CD4-positive, alpha-beta T cell treated with Interleukin-6 for 4 hours (primary cell): ENCODE measurements around the gene DENND1A.
"Not testable (repeated sequence)": the region's sequence is repeated elsewhere in the genome, so short reads cannot be mapped to it uniquely, and the experiment has no call there.

Experiments
- DNase-seq: peaks from one replicate; pipeline ENCODE4 v3.0.0-alpha.2; 2020; ENCODE audit warnings: mixed read lengths

DENND1A gene

GRCh38 chr9:123914517-123915196 lies 15.3 kb downstream of the DENND1A start:
- no peak for DNase-seq

DNA sequence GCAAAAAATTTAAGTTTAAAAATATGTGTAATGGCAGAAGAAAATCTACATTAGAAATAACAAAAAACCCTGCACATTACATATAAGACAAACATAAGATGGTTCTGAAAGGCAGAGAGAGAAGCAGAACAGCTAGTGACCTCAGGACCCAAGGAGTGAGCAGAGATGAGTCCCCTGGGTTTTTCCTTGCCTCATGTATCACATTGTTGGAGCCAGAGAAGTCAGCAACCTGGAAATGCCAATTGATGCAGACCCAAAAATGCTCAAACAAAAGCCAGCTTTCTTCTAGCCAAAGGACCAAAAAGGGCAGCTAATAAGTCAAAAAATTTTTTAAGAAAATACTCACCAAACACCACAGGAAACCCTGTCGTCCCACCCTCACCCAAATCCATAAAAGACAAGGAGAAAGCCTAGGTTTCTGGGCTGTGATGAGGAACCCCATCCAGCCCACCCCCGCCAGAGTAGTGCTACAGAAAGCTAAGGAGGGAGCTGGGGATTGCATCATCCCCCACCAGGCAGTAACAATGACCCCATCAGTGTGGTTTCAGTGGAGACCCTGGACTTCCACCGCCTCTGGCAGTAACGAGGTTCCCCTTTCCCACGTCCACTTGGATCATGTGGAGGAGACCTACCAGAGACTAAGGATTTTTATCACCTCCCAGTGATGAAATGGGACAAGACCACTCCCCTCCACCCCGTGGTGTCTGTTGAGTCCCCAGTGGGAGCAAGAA lies 17.6 kb downstream of the DENND1A start:
- DNase-seq: no peak

GRCh38 chr9:123911024-123911423 lies 18.9 kb downstream of the DENND1A start:
- DNase-seq: no peak

DNA sequence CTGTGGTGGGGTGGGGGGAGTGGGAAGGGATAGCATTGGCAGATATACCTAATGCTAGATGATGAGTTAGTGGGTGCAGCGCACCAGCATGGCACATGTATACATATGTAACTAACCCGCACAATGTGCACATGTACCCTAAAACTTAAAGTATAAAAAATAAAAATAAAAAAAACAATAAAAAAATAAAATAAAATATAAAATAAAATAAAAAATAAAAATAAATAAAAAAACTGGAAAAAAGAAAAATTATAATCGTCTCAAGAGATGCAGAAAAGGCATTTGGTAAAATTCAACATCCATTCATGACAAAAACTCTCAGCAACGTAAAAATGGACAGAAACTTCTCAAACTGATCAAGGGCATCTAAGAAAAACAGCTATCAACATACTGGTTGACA lies 20.7 kb downstream of the DENND1A start:
- not testable (repeated sequence) for DNase-seq

- not testable (repeated sequence) for DNase-seq
Measured at GRCh38 chr9:123903550-123903949, 26.4 kb downstream of the DENND1A start.

DNA sequence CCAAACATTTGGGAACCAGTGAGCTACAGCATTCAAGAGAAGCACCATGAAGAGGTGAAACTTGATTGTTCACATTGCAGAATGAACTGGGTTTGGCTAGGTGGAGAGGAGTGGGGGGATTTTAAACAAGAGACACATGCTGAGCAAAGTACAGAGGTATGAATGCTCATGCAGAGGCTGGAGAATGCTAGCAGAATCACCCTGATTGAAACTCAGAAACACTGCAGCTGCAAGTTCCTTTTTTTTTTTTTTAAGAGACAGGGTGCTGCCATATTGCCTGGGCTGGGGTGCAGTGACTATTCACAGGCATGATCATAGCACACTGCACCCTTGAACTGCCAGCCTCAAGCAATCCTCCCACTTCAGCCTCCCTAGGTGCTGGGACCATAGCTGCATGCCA lies 35.1 kb downstream of the DENND1A start:
- no peak for DNase-seq

DNA sequence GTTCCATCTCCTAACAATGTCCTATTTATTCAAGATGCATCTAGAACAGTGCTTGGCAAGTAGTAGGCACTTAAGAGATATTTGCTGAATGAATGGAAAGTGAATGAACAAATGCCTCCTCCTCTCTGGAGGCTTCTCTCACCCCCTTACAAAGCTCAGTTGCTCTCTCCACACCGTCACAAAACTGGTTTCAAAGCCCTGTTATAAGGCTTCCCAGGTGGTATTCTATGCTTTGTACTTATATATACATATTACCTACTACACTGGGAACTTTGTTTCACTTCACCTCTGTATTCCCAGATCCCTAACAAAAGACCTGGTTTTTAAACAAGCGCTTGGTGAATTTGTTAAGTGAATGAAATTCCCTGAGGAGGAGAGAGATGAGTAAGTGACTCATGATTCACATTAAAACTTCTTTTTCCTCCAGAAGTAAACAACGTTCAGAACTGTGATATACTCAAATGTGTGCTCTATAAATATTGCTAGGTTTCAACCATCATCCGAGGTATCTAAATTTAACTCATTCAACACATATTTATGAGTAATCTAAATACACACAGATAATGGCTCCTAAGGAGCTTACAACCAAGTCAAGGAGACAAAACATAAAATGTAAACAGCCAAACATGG lies 36.0 kb downstream of the DENND1A start:
- no peak for DNase-seq

DNA sequence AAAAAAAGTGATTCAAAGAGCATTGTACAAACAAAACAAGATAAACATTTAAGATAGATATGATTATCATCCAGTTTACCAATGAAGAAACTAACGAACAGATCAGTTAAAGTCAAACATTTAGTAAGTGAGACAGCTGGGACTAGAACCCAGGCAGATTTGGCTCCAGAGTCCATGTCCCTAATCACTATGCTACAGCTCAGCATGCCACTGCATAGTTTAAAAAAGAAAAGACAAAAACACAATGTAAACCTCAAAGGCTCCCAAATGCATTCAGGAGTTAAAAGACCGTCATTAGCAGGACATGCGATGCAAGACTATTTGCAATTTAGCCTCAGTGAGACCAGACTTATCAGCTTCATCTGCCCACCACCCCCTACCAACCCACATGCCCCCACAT lies 36.8 kb downstream of the DENND1A start:
- DNase-seq: no peak

DNA sequence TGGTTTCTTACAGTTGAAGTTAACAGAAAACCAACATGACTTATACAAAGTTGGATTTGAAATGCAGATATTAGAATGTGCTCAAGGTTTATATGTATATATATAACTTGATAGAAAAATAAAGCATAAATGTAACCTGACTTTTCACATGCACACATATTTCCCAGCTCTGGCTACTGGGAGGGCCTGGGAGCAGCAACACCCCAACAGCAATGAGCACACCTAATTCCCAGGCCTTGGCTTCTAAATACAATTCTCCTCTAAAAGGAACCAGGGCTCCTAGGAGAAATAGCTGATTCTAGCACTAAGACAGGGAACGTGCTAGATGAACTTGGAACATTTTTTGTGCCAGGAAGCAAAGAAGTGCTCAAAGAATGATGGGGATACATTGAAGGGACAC lies 42.1 kb downstream of the DENND1A start:
- no peak for DNase-seq

DNA sequence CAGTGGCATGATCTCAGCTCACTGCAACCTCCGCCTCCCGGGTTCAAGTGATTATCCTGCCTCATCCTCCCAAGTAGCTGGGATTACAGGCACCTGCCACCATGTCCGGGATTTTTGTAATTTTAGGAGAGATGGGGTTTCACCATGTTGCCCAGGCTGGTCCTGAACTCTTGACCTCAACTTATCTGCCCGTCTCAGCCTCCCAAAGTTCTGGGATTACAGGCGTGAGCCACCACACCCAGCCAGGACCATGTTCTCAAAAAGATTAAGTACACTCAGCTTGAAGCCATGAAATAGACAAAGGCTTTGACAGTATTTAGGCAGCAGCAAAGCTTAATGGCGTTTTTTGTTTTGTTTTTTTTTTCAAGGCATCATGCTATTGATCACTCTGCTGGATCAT lies 44.1 kb downstream of the DENND1A start:
- DNase-seq: not testable (repeated sequence)

- no peak for DNase-seq
Measured at GRCh38 chr9:123883634-123884033, 46.3 kb downstream of the DENND1A start.

GRCh38 chr9:123881604-123882003 lies 48.3 kb downstream of the DENND1A start:
- DNase-seq: no peak

DNA sequence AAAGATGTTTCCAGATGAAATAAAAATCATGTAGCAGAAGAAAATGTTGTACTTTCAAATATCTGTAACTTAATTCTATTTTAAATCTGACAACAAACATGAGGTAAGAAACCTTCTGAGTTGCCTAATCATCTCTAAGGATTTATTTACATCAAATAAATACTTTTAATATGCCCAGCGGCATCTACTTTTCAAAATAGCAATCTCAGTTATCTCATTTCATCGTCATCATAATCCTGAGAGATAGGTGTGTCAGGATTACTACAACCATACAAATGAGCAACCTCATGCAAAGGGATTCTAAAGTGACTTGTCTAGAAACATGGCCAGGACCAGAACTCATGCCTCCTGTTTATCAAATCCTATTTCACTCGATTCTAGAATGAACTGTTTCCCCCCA lies 49.5 kb downstream of the DENND1A start:
- no peak for DNase-seq

DNA sequence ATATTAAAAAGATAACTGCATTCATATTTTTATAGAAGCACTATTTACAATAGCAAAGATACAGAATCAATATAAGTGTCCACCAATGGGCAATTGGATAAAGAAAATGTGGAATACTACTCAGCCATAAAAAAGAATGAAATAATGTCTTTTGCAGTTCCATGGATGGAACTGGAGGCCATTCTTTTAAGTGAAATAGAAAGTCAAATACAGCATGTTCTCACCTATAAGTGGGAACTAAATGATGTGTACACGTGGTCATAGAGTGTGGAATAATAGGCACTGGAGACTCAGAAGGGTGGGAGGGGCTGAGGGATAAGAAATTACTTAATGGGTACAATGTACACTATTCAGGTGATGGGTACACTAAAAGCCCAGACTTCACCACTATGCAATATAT lies 53.2 kb downstream of the DENND1A start:
- no peak for DNase-seq

- DNase-seq: no peak
Measured at GRCh38 chr9:123872710-123873109, 57.2 kb downstream of the DENND1A start.

DNA sequence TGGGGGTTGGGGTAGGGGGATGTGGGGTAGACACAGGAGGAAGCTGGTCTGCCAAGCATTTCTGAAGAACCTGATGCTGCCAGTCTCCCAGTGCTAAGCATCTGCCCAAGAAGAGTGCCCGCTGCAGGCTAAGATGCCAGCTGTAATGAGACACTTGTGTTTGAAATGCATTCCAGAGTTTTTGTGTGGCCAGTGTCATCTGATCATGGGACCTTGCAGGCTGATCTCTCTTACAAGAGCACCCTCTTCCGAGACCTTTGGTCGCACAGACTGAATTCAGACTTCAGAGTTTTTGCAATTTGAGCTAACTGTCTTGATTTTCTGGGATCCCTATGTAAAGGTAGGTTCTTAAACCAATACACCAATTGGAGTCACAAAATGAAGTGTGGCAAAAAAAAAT lies 58.1 kb downstream of the DENND1A start:
- no peak for DNase-seq

- DNase-seq: no peak
Measured at GRCh38 chr9:123868002-123868401, 61.9 kb downstream of the DENND1A start.

DNA sequence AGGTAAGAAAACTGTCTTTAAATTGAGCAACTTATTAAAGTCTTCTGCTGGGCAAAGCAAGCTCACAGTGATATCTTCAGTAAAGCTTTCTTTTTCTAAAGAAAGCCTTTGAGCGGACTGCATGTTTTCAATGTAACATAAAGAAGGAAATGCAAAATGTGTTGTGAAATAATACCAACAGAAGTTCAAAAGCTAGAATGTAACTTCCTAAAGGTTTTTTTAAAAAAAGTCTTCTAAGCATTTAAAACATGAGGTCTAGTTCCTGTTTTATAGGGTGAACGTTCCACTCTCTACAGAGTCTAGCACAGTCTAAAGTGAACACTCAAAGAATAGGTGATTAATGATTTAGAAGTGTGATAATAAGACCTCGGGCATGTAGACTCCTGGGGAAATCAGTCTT lies 62.9 kb downstream of the DENND1A start:
- DNase-seq: no peak

DNA sequence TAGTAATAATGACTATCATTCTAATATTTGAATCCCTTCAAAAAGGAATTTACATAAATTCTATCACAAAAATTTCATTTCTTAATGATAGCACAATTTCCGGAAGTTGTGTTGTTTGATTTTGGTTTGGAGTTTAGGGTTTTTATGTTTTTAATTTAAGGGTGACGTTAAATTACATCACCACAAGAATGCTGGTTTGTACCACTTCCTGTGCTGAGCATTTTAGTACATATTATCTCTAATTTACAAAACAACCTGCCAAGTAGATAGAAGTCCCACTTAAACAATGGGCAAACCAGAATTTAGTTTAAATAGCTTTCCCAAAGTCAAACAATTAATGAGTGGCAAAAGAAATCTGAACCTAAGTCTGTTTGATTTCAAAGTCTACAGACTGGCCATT lies 63.4 kb downstream of the DENND1A start:
- DNase-seq: no peak

DNA sequence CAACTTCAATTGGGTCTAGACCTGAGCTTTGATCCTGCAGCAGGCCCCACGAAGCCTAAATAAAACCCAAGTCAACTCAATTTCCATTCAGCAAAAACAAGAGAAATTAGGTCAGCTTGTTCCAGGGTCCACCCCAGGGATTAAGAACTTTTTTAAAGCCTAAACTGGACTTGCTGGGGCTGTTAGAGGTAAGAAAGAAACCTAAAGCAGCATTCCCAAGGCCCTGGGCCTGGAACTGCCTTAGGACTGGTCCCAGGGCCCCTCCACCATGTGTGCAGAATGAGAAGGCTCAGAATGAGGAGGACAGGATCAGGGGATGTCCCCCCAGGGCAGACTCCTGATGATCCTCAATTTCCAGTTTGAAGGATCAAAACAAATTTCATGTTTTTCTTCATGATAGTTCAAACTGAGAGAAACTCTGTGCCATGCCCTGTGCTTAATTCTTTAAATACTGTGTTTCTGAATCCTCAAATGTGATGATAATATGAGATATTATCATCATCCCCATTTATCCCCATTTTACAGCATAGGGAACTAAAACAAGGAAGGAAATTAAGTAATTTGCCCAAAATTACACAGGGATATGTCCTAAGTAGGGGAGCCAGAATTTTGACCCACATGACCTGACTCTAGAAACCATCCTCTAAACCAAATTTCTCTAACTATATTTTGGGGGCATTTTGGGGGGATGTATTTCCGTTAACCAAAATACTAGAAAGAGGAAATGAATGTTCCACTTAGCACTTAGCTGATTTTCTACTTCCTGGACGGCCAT lies 64.5 kb downstream of the DENND1A start:
- DNase-seq: no peak

- DNase-seq: no peak
Measured at GRCh38 chr9:123864251-123864650, 65.7 kb downstream of the DENND1A start.

DNA sequence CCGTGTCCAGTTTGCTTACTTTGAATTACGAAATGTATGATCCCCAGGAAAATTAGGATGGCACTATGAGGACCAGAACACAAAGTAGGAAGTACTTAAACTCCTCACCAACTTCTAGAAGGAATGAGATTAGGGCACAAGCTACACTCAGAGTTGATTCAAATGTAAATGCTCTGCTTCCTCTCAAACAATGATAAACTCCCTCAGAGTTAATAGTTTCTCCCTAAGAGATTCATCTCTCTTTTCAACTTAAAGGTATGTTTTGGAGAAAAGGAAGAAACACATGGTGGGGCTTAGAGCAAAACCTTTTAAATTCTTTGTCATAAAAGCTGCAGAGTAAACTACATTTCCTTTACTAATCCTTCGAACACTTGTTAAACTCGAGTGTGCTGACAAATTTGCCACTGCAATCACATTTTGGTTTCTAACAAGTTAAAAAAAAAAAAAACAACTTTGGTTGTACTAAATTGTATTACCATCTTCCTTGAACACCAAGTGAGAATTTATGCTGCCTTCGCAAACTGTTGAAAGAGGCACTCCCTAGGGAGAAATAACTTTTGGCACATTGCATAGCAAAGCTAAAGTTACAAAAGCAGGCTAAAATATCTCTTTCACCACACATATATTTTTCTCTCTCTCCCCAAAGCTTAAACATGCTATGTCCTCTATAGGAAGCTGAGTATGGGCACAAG lies 66.6 kb downstream of the DENND1A start:
- no peak for DNase-seq

DNA sequence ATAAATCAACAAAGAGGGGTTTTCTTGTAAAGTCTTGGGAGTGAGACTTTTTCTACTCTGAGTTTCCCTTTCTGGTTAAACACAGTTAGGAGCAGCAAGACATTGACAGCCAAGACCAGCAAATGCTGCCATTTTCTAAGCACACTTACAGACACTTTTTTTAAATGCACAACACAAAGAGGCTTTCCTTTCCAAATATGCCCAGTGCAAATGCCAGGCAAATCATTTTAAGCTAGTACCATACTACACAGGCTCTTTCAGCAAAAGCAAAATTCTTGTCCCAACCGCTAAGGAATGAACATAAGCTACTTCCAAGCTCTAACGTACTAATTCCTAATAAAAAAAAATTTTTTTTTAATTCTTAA lies 68.2 kb downstream of the DENND1A start:
- DNase-seq: no peak
